Measurements from ENCODE around the gene FUT8.

The FUT8 gene

GRCh38 chr14:65432361-65432948 lies 19.9 kb downstream of the FUT8 start:
- TF ChIP-seq CTCF (IDR thresholded peaks at IDR 0.05; ENCODE audit: low read depth, low read length, missing control alignments), result no peak
- no peak for DNase-seq (ENCODE audit: extremely low read depth, low read depth)
- no peak overlapping the region for H3K4me3 ChIP-seq (replicated peaks; ENCODE audit: low read depth, low read length)

GRCh38 chr14:65433157-65433556 lies 20.6 kb downstream of the FUT8 start:
- no peak for DNase-seq (ENCODE audit: extremely low read depth, low read depth)
- H3K4me3 ChIP-seq (replicated peaks; ENCODE audit: low read depth, low read length), result no peak overlapping the region
- TF ChIP-seq CTCF (IDR thresholded peaks at IDR 0.05; ENCODE audit: low read depth, low read length, missing control alignments), result no peak

GRCh38 chr14:65433646-65434045 lies 21.1 kb downstream of the FUT8 start:
- H3K4me3 ChIP-seq (replicated peaks; ENCODE audit: low read depth, low read length), result no peak overlapping the region
- DNase-seq (ENCODE audit: extremely low read depth, low read depth), result no peak
- TF ChIP-seq CTCF (IDR thresholded peaks at IDR 0.05; ENCODE audit: low read depth, low read length, missing control alignments), result no peak

- no peak overlapping the region for H3K4me3 ChIP-seq (replicated peaks; ENCODE audit: low read depth, low read length)
- no peak for DNase-seq (ENCODE audit: extremely low read depth, low read depth)
- no peak for TF ChIP-seq CTCF (IDR thresholded peaks at IDR 0.05; ENCODE audit: low read depth, low read length, missing control alignments)
Observed at GRCh38 chr14:65434216-65434850, 21.8 kb downstream of the FUT8 start.

GRCh38 chr14:65438266-65438933 lies 25.9 kb downstream of the FUT8 start:
- DNase-seq (ENCODE audit: extremely low read depth, low read depth), result no peak
- TF ChIP-seq CTCF (IDR thresholded peaks at IDR 0.05; ENCODE audit: low read depth, low read length, missing control alignments), result no peak
- no peak overlapping the region for H3K4me3 ChIP-seq (replicated peaks; ENCODE audit: low read depth, low read length)

- H3K4me3 ChIP-seq (replicated peaks; ENCODE audit: low read depth, low read length), result no peak overlapping the region
- DNase-seq (ENCODE audit: extremely low read depth, low read depth), result no peak
- TF ChIP-seq CTCF (IDR thresholded peaks at IDR 0.05; ENCODE audit: low read depth, low read length, missing control alignments), result no peak
Observed at GRCh38 chr14:65439117-65439516, 26.6 kb downstream of the FUT8 start.
